GM12892 (cell line): ENCODE results near the gene TIMM10.

Experiments used
- DNase-seq: peaks from one replicate; pipeline ENCODE4 v3.0.0; 2011; ENCODE audit not compliant: insufficient read length
- FAIRE-seq: peaks from 2 replicates; lab custom pipeline; 2011; peaks lifted over from hg19 to GRCh38; lab: Jason Lieb, UNC
- POLR2A ChIP-seq: IDR thresholded peaks from 2 replicates; pipeline ENCODE4 v1.6.1; 2011; ENCODE audit warnings: low read depth, low read length, control low read depth
- POLR2AphosphoS5 ChIP-seq: IDR thresholded peaks from 2 replicates; pipeline ENCODE4 v1.6.1; 2011; ENCODE audit warnings: low read depth, low read length, control low read depth
- TAF1 ChIP-seq: IDR thresholded peaks from 2 replicates; pipeline ENCODE4 v1.6.1; 2011; ENCODE audit warnings: low read depth, mild to moderate bottlenecking, control low read depth, low read length, borderline replicate concordance

The TIMM10 gene

DNA sequence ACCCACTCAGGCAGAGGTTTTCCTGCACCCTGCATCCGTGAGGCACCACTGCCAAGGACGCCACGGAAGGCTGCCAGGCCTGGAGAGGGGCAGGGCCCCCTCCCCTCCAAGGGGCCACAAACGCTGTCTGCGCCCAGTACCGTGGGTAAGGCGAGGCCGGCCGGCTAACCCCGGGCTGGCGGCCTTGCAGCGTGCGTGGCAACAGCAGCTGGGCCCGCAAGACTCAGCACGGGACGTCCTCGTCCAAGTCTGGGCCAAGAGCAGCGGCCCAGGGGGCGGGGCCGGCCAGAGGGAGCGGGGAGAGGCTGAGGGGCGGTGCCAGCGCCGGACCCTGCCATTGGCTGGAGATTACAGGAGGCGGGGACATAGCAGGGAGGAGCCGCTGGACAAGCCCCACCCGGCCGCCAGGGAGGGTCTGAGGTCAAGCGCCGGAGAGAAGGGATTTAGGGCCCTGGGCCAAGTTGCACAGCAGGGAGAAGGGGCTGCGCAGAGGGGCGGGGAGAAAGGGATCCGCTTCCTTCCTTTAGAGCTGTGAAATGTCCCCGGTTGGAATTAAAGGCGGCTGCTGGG is 31.1 kb downstream of the TIMM10 start:
- FAIRE-seq (no peak), DNase-seq (peak; percentile 82)
- TF ChIP-seq POLR2AphosphoS5, result no peak
- TF ChIP-seq POLR2A, result no peak
- no peak for TF ChIP-seq TAF1

DNA sequence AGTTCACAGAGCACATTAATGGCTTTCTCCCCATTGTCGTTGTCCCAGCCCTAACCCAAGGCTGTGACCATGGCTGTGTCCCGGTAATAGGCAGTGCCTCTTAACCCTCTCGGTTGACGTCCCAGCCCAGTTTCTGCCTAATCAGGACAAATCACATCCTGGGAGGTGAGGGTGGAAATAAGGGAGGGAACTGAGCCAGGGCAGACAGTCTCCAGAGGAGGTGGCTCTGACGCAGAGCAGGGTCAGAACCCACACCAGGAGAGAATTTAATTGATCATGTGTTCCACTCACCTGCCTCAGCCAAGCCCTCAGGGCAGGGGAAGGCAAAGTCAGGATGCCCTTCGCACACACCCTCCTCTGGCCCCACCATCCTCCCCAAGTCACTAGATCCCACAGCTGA is 32.0 kb downstream of the TIMM10 start:
- no peak for DNase-seq
- TF ChIP-seq POLR2A (no peak), POLR2AphosphoS5 (no peak), TAF1 (no peak)
- FAIRE-seq, result no peak

DNA sequence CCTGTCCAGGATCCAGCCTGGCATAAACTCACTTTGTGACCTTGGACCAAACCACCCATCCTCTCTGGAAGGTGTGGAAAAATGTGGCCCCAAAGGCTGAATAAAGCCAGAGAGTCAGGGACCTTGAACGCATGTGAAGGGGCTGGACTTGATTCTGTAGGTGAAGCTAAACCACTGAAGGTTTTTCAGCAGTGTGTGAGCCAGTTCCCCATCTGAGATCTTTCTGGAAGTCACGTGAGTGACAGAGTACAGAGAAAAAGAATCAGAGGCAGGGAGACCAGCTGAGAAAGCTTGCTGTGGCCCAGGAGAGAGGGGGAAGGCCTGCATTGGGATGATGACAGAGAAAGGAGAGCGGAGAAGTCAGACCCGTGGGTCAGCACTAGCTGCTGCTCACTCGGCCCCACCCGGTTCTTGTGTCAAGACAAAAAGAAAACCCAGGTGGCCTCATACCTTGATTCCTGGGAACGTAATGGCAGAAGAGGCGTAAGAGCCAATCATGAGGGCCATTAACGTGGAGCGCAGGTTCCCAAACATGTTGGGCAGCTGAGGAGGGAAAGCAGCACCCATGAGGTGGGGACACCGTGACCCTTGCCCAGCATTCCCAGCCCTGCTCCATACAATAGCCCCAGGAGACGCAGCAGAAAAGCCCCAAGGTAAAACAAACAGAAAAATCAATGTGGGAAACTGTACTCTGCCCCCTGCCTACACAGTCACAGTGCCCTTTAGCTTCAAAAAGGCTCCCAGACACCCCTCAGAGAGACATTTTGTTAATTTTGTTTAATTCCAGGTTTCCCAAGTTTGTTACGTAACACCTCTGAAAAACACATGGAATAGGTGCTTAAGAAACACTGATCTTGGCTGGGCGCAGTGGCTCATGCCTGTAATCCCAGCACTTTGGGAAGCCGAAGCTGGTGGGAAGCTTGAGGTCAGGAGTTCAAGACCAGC is 33.0 kb downstream of the TIMM10 start:
- FAIRE-seq, result no peak
- no peak for TF ChIP-seq POLR2A
- no peak for TF ChIP-seq POLR2AphosphoS5
- TF ChIP-seq TAF1, result no peak

DNA sequence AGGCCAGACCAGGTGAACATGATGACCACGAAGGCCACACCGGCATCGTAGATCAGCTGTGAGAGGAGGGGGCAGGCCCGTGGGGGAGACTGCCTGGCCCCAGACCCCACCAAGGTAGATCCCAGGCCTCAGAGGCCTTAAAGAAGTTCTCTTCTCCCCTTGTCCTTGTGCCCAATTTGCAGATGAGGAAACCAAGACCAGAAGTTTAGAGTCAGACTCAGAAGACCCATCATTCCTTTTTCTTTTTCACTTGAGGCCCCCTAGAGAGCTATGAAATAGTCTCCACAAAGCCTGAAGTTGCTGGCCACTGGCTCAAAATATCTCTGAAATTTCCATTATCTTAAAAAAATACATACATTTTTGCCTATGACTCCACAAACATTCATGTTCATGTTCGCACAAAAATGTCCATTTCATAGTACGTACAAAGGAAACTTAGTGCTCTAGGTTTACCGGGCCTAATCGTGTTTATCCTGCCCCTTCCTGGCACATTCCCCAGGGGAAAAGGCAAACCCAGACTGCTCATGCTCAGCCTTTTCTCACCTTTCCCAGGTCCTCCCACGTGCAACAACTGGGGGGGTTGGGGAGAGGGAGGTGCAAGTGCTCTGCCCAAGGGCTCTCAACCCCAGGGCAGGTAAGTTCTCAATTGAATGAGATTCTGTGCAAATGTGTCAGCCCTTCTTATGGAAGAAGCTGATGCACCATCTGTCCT is 34.3 kb downstream of the TIMM10 start:
- DNase-seq (no peak), FAIRE-seq (no peak)
- TF ChIP-seq TAF1 (no peak), POLR2AphosphoS5 (no peak), POLR2A (no peak)

More for the DNA sequence above, 33.0 kb downstream of the TIMM10 start:
- DNase-seq, result no peak

DNA sequence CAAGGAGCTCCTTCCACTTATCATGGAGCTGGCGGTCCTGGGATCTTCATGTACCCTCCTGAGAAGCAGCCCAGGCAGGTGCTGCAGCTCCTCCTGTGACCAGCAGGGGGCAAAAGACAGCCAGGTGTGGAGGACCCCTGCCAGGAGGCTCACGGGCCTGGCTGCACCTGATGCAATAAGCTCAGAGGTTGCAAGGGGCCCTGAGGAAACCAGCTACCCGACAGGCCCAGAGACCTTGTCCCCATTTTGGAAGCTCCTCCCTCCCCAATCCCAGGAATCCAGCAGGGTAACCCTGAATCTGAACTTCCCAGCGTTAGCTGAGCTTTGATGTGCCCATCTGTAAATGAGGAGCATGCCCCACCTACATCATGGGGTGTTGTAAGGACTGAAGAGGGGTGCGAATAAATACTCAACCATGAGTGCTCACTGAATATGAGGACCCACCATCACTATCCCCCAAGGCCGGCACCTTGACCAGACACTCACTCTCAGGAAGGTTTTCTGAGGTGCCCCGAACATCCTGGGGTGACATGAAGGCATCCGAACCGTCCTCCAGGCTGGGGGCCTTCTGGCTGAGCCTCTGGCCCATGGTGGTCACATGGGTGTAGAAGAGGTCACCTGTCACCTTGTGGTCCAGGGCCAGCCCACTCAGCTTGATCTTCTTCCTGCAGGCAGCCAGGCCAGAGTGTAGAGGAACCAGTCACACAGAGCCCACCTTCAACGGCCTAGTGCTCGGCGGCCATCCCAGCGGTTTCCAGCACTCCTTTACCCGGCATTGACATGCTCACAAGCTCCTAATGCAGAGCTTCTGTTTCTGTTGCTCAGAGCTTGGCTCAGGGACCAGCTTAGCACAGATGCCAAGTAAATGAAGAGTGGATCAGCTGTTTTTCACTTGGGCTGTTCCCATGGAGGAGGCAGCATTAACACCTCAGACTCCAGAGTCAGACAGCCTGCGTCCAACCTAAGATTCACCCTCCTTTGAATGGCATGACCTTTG is 36.7 kb downstream of the TIMM10 start:
- DNase-seq, result peak; percentile 72
- FAIRE-seq, result peak; percentile 79
- TF ChIP-seq POLR2AphosphoS5 (no peak), TAF1 (no peak), POLR2A (no peak)

DNA sequence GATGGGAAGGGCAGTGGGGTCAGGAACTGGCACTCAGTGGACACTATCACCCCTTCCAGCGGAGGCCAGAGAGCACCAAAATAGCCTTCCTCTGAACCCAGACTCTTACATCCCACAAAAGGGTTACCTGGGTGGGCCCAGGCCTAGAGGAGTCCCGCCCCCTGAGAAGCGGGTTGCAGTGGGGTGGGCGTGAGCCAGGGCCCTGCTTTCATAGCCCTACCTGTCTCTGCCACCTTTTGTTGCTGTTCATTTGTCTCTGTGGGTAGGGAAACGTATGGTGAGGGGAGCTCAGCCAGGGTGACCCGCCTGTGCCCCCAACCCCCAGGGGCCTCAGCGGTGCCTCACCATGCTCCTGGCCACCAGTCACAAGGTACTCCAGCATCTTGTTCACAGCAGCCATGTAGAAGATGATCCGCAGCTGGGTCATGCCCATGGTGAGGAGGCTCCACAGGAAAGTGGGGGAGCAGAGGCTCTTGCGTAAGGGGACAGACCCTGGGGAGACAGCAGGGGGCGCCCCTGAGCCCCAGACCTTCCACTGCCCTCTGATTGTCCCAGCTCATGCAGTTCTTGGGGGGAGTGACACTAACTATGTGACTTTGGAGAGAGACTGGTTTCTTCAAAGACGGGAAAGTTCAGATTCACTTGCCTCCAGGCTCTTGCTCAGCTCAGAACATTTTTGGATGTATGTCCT is 39.0 kb downstream of the TIMM10 start:
- peak; percentile 36 for FAIRE-seq
- no peak for TF ChIP-seq POLR2A
- TF ChIP-seq TAF1, result no peak
- TF ChIP-seq POLR2AphosphoS5, result no peak
- DNase-seq, result peak; percentile 50

DNA sequence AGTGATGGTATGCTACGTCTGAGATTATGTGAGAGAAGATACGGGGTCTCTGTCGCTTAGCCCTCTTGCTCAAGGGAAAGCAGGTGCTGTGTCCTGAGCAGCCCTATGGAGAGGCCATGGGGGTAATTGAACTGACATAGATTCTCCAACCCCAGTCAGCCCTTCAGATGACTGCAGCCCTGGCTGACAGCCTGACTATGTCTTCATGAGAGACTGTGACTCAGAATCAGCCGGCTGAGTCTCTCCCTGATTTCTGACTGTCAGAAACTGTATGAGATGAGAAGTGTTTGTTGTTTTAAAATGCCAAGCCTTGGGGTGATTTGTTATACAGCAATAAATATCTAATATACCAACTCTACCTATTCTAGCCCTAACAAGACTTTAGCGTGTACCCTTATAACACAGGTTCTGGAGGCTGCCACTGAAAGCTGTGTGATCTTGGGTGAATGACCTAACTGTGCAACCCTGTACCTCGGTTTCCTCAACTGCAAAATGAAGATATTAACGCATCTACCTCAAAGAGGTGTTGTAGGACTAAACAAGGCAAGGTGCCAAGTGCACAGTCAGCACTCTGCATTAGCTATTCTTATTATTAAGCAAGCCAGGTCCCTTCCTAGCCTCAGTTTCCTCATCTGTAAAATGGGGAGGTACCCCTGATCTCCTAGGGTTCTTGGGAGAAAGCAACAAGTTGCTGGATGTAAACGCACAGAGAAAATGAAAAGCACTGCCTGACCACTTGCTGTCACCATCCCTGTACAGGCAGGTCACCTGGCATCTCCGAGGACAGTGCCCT is 39.9 kb downstream of the TIMM10 start:
- FAIRE-seq (no peak), DNase-seq (no peak)
- TF ChIP-seq POLR2AphosphoS5 (no peak), TAF1 (no peak), POLR2A (no peak)

DNA sequence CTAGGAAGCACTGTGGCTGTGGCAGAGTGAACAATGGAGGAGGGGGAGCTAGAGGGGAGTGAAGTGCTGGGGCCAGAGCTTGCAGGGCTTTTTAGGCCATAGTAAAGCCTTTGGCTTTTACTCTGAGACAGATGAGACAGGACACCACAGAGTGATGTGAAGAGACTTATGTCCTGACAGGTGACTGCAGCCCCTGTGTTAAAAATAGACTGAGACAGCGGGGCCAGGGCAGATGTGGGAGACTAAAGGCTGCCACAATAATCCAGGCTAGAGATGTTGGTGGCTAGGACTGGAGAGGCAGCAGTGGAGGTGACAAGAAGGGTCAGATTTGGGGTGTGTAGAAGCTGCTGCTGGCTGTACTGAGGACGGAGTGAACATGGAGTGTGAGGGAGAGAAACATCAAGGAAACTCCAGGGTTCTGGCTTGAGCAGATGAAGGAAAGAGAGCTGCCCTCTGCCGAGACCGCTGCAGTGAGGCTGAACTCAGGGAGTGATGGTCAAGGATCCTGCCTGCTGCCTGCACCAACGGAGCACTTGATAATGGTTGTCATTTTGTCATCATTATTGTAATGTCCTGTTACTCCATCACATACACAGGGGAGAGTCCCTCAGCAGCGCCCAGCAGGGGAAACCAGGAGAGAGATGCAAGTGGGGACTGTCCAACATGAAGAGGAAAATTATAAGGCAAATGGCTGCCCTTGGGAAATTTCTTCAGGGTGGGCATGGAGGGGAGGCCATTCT is 42.5 kb downstream of the TIMM10 start:
- FAIRE-seq, result no peak

More for the DNA sequence above, 42.5 kb downstream of the TIMM10 start:
- DNase-seq, result no peak
- TF ChIP-seq TAF1, result no peak
- TF ChIP-seq POLR2AphosphoS5, result no peak
- no peak for TF ChIP-seq POLR2A
